Neural progenitor cell (in vitro differentiated cells): ENCODE results near the gene SEMA6A. TPM values are rescaled to one million over a fixed set of nuclear protein-coding genes. Genes with fewer than 3 reads are reported as not detected.
A peak's percentile ranks its signal among the peaks of the same experiment; 100 is the strongest.

Experiments
- DNase-seq: peaks from one replicate; pipeline ENCODE4 v3.0.0-alpha.2; 2016; ENCODE audit warnings: low spot score
- H2AFZ ChIP-seq: fragments of 200-600 bp; sonication (generic); replicated peaks from 2 replicates; pipeline ENCODE4 v1.6.1; 2016; ENCODE audit warnings: antibody characterized with exemption
- H3F3A ChIP-seq: fragments of 200-600 bp; sonication (generic); 2 replicates; pipeline ENCODE4 v1.6.1; 2016; ENCODE audit warnings: antibody characterized with exemption, low read depth
- H3K27ac ChIP-seq: fragments of 200-600 bp; sonication (generic); 2 replicates; pipeline ENCODE4 v1.5.1; 2016; ENCODE audit warnings: mild to moderate bottlenecking
- H3K27me3 ChIP-seq: fragments of 200-600 bp; sonication (generic); 2 replicates; pipeline ENCODE4 v1.6.1; 2016; ENCODE audit warnings: mild to moderate bottlenecking, moderate library complexity
- H3K36me3 ChIP-seq: fragments of 200-600 bp; sonication (generic); 2 replicates; pipeline ENCODE4 v1.5.1; 2016
- H3K4me1 ChIP-seq: fragments of 200-600 bp; sonication (generic); 2 replicates; pipeline ENCODE4 v1.6.1; 2016; ENCODE audit warnings: mixed run types
- H3K4me2 ChIP-seq: fragments of 200-600 bp; sonication (generic); 2 replicates; pipeline ENCODE4 v1.6.1; 2016
- H3K4me3 ChIP-seq: fragments of 200-600 bp; sonication (generic); 2 replicates; pipeline ENCODE4 v1.5.1; 2016
- H3K79me2 ChIP-seq: fragments of 200-600 bp; sonication (generic); 2 replicates; pipeline ENCODE4 v1.6.1; 2016; ENCODE audit warnings: low read depth
- H3K9ac ChIP-seq: fragments of 200-600 bp; sonication (generic); 2 replicates; pipeline ENCODE4 v1.6.1; 2016
- H3K9me3 ChIP-seq: fragments of 200-600 bp; sonication (generic); 2 replicates; pipeline ENCODE4 v1.5.1; 2016; ENCODE audit warnings: low read depth
- H4K20me1 ChIP-seq: fragments of 200-600 bp; sonication (generic); 2 replicates; pipeline ENCODE4 v1.6.1; 2016; ENCODE audit warnings: low read depth
- H3K27ac Mint-ChIP-seq: 3 replicates; pipeline ENCODE4 v1.8.0; 2021; ENCODE audit warnings: mixed read lengths
- H3K27me3 Mint-ChIP-seq: 2 replicates; pipeline ENCODE4 v1.8.0; 2022; ENCODE audit warnings: low read depth, mild to moderate bottlenecking, inconsistent platforms, moderate library complexity, mixed read lengths; ENCODE audit not compliant: insufficient read depth
- H3K36me3 Mint-ChIP-seq: 3 replicates; pipeline ENCODE4 v1.8.0; 2021; ENCODE audit warnings: mixed read lengths
- H3K4me1 Mint-ChIP-seq: 3 replicates; pipeline ENCODE4 v1.8.0; 2021; ENCODE audit warnings: mixed read lengths
- H3K4me3 Mint-ChIP-seq: 3 replicates; pipeline ENCODE4 v1.8.0; 2021; ENCODE audit warnings: mild to moderate bottlenecking, moderate library complexity, mixed read lengths
- H3K9me3 Mint-ChIP-seq: 3 replicates; pipeline ENCODE4 v1.8.0; 2020; ENCODE audit warnings: mixed read lengths
- EZH2 ChIP-seq: fragments of 200-600 bp; sonication (generic); IDR thresholded peaks from 2 replicates; pipeline ENCODE4 v1.6.1; 2017; ENCODE audit warnings: antibody characterized with exemption, mild to moderate bottlenecking, moderate library complexity
- EZH2phosphoT487 ChIP-seq: fragments of 200-600 bp; sonication (generic); IDR thresholded peaks from 2 replicates; pipeline ENCODE4 v1.6.1; 2017; ENCODE audit warnings: antibody characterized with exemption
- total RNA-seq: library from RNA; depleted of rRNA; stranded (reverse); fragments of >200 nt; gene quantifications from 2 replicates; pipeline ENCODE4 v1.2.3, GENCODE V29; 2015; ENCODE audit warnings: low replicate concordance
- TF ChIP-seq, protein P1 (sequence below): fragments of 200-600 bp; sonication (generic); IDR thresholded peaks from 2 replicates; pipeline ENCODE4 v1.5.1; 2017; ENCODE audit warnings: antibody characterized with exemption, mild to moderate bottlenecking

The SEMA6A gene
- total RNA-seq, 1 donor from 2014 or later, result 86.4 TPM

- DNase-seq, result no peak
- Mint-ChIP-seq H3K36me3 (peaks cover 10% of the 10 kb centered on the region), H3K4me3 (no peak overlapping the region), H3K4me1 (peaks cover 20% of the 10 kb centered on the region), H3K27ac (no peak overlapping the region), H3K27me3 (no peaks in the 10 kb centered on the region), H3K9me3 (no peaks in the 10 kb centered on the region)
- Histone ChIP-seq H3K4me1 (peaks cover 50% of the 10 kb centered on the region), H3K27me3 (no peaks in the 10 kb centered on the region), H3K4me3 (no peak overlapping the region), H4K20me1 (peaks cover 82% of the 10 kb centered on the region), H3K36me3 (no peaks in the 10 kb centered on the region), H3K9ac (no peak overlapping the region), H3K79me2 (peaks cover 100% of the 10 kb centered on the region), H3K27ac (peak overlapping the region; percentile 68), H3K9me3 (no peaks in the 10 kb centered on the region), H3K4me2 (peak overlapping the region; percentile 4), H3F3A (no peaks in the 10 kb centered on the region), H2AFZ (no peak overlapping the region)
- no peak for TF ChIP-seq EZH2phosphoT487
- TF ChIP-seq, protein P1, sequence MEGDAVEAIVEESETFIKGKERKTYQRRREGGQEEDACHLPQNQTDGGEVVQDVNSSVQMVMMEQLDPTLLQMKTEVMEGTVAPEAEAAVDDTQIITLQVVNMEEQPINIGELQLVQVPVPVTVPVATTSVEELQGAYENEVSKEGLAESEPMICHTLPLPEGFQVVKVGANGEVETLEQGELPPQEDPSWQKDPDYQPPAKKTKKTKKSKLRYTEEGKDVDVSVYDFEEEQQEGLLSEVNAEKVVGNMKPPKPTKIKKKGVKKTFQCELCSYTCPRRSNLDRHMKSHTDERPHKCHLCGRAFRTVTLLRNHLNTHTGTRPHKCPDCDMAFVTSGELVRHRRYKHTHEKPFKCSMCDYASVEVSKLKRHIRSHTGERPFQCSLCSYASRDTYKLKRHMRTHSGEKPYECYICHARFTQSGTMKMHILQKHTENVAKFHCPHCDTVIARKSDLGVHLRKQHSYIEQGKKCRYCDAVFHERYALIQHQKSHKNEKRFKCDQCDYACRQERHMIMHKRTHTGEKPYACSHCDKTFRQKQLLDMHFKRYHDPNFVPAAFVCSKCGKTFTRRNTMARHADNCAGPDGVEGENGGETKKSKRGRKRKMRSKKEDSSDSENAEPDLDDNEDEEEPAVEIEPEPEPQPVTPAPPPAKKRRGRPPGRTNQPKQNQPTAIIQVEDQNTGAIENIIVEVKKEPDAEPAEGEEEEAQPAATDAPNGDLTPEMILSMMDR, result no peak
- no peak for TF ChIP-seq EZH2
Measured at GRCh38 chr5:116518423-116518822, 56.2 kb downstream of the SEMA6A start.

- Histone ChIP-seq H3K4me3 (no peak overlapping the region), H3K9ac (no peak overlapping the region), H3K27ac (no peak overlapping the region), H3F3A (no peaks in the 10 kb centered on the region), H3K79me2 (peaks cover 100% of the 10 kb centered on the region), H2AFZ (no peak overlapping the region), H3K36me3 (no peaks in the 10 kb centered on the region), H3K27me3 (no peaks in the 10 kb centered on the region), H3K4me2 (peak overlapping the region; percentile 21), H4K20me1 (peaks cover 82% of the 10 kb centered on the region), H3K9me3 (no peaks in the 10 kb centered on the region), H3K4me1 (peaks cover 42% of the 10 kb centered on the region)
- Mint-ChIP-seq H3K27me3 (no peaks in the 10 kb centered on the region), H3K27ac (no peak overlapping the region), H3K9me3 (no peaks in the 10 kb centered on the region), H3K36me3 (peaks cover 12% of the 10 kb centered on the region), H3K4me3 (no peak overlapping the region), H3K4me1 (peaks cover 20% of the 10 kb centered on the region)
- TF ChIP-seq, protein P1, result no peak
- TF ChIP-seq EZH2, result no peak
- TF ChIP-seq EZH2phosphoT487, result no peak
- DNase-seq, result no peak
Measured at GRCh38 chr5:116517488-116517887, 57.1 kb downstream of the SEMA6A start.

- Histone ChIP-seq H4K20me1 (peaks cover 89% of the 10 kb centered on the region), H3K4me2 (no peak overlapping the region), H3F3A (no peaks in the 10 kb centered on the region), H3K27me3 (no peaks in the 10 kb centered on the region), H3K4me1 (peaks cover 54% of the 10 kb centered on the region), H3K36me3 (no peaks in the 10 kb centered on the region), H3K79me2 (peaks cover 100% of the 10 kb centered on the region), H2AFZ (no peak overlapping the region), H3K9me3 (no peaks in the 10 kb centered on the region), H3K27ac (peak overlapping the region; percentile 6), H3K4me3 (no peak overlapping the region), H3K9ac (no peak overlapping the region)
- Mint-ChIP-seq H3K36me3 (peaks cover 12% of the 10 kb centered on the region), H3K27me3 (no peaks in the 10 kb centered on the region), H3K4me3 (no peak overlapping the region), H3K4me1 (peaks cover 20% of the 10 kb centered on the region), H3K9me3 (no peaks in the 10 kb centered on the region), H3K27ac (no peak overlapping the region)
- DNase-seq, result no peak
- TF ChIP-seq, protein P1, result no peak
- TF ChIP-seq EZH2 (no peak), EZH2phosphoT487 (no peak)
Measured at GRCh38 chr5:116516021-116516420, 58.6 kb downstream of the SEMA6A start.
